GM18858 (cell line): Measurements from ENCODE around the gene ZNF674.
"Not testable (repeated sequence)": the region's sequence is repeated elsewhere in the genome, so short reads cannot be mapped to it uniquely, and the experiment has no call there.

Experiments used
- ATAC-seq: cut with Tn5 transposase; IDR thresholded peaks from one replicate; pipeline ENCODE4 v1.9.1; 2021; ENCODE audit not compliant: unreplicated experiment

The ZNF674 gene

DNA sequence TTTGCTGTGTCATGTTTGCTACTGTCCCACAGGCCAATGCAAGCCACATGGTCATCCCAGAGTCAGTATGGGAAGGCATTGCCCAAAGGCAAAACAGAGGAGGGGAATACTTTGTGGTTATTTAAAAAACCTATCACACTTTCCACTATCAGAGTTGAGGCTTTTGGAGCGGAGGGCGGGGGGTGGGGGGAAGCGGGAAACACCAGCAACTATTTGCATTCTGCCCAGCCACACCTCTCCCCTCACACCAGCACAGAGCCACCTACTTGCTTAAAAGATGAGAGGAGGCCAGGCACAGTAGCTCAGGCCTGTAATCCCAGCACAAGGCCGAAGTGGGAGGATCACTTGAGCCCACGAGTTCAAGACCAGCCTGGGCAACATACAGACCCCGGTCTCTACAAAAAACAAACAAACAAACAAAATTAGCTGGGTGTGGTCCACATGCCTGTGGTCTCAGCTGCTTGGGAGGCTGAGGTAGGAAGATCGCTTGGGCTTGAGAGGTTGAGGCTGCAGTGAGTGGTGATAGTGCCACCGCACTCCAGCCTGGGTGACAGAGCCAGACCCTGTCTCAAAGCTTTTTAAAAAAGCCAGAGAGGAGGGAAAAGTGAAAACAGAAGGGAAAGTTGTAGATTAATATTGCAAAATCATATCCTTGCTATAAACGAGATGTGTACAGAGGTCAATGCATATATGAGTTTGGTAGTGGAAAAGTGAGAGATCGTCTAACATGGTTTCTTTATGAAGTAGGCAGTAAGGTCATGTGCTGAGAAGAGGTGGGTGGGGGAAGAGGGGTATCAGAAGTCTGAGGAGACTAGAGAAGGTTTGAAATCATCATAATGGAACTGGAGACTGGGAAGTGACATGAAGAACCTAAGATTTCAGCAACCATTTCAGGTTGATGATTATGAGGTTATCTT is 26.5 kb upstream of the ZNF674 start:
- ATAC-seq = no peak

DNA sequence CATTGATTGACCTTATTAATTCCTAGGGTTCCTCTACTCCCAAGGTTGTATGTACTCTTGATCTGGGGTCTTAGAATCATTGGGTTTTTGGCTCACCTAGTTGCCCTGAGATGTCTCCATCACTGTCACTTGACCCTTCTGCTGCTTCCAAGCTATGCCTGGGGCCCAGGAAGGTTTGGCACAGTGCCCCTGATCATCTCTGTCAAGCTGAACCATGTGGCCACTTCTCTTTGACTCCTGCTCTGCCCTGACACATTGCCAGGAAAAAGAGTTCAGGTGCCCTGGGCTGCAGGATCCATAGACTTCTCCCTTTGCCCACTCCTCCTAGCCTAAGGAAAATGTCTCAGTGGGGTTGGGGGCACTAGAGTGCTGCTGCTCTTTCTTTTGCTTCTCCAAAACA is 24.4 kb upstream of the ZNF674 start:
- no peak for ATAC-seq

DNA sequence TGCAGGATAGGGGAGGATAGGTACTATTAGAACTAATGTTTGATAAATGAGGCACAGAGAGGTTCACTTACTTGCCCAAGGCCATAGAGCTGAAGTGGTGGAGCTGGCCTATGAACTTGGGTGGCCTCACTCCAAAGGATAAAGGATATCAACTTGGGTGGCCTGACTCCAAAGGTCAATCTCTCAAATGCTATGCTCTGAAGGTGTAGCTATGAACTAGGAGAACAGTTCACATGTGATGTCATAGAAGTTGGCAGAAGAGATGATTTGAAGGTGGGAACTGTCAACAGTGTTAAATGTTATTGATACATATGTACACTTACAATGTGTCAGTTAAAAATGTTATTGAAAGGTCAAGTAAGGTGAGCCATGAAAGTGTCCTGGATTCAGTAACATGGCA is 22.2 kb upstream of the ZNF674 start:
- no peak for ATAC-seq

DNA sequence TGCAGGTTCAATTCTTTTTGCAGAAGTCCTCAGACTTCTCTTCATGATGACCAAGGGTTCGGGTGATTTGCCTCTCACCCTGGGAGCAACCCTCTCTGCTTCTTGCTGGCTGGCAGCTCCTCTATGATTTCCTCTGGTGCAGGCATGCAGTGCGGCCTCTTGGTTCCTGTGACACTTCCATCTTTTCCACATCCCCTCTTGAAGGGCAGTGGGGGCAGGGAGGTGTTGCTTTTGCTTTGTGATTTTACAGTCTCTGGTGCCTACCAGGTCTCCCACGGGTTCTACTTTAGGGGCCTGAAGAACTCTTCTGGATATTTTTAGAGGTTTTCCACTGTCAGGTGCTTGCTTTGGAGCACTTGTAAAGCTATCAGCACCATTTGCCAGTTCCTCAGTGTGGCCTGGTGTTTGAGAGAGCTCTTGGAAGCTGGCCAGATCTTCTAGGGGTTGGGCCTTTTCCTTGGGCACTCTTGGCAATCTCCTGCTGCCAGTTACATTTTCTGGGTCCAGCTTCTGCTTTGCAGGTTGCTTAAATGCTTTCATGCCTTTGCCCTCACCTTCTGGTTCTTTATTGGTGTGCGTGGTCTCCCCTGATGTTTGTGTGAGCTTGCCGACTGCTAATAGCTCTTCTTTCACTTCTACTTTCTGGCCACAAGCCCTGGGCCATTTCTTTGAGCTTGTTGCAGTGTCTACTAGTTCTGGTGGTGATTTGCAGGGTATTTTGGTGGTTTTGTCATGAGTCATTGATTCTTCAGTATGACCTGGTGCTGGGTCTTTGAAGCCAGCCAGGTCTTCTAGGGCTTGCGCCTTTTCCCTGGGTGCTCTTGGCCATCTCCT is 16.8 kb upstream of the ZNF674 start:
- peak; percentile 99 for ATAC-seq

DNA sequence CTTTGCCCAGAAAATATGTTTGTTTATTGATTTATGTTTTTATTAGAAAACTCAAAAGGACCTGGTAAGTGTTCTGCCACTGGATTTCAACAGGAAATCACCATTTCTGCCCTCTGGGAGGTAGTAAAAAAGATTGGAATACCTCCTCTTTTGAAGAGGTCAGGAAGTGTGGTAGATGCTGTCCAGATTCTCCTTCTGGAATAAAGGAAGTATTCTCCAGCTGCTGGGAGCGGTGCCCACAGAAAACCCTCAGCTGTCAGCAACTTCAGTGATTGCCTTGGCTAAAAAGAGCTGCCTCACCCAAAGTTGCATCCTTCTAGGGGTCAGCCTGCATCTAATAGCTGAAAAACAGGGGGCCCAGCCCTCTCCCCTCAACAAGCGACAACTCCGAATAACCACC is 13.8 kb upstream of the ZNF674 start:
- no peak for ATAC-seq

DNA sequence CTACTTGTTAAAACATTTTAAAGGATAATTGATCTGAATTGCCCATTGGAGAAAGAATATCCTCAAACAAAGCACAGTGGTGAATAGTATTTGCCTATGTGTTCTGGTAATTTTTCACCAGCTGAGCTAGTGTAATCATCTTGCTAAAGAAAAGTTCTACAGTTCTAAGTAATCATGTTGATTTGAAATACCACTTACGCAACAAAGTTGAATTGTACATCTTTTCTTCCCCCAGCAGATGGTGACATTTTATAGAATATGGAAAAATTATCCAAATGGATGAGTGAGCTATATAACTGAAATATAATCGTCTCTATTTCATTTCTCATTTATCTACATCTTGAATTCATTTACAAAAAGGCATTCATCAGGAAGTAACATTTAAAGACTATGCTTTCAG is 9.7 kb upstream of the ZNF674 start:
- no peak for ATAC-seq

DNA sequence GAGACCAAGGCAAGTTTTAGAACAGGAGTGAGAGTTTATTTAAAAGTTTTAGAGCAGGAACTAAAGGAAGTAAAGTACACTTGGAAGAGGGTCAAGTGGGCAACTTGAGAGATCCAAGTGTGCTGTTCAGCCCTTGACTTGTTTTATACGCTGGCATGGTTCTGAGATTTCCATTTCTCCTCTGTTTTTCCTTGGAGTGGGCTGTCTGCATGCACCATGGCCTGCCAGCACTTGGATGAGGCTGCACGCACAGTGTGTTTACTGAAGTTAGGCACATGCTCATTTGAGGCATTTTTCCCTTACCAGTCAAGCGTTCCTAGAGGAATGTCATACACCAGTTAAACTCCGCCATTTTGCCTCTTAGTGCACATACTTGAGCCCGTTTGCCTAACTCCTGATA is 8.7 kb upstream of the ZNF674 start:
- no peak for ATAC-seq

DNA sequence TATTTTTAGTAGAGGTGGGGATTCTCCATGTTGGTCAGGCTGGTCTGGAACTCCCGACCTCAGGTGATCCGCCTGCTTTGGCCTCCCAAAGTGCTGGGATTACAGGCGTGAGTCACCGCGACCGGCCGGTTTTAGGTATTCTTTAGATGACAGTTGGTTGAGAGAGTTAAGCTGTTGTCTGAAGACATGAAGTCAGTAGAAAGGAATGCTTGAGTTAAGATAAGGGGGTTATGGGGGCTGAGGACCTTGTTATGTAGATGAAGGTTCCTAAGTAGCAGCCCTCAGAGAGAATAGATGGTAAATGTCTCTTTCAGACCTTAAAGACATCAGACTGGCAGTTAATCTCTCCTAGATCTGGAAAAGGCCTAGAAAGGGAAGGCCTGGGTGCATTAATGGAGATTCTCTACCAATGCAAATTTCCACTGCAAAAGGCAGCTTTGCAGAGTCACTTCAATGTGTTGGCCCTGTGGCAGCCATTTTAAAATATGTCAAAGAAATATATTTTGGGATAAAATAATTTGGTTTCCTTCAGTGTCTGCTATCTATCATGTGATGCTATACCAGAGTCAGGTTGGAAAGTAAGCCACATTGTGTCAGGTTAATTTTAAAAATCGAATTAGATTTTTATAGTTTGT is 6.4 kb upstream of the ZNF674 start:
- no peak for ATAC-seq

DNA sequence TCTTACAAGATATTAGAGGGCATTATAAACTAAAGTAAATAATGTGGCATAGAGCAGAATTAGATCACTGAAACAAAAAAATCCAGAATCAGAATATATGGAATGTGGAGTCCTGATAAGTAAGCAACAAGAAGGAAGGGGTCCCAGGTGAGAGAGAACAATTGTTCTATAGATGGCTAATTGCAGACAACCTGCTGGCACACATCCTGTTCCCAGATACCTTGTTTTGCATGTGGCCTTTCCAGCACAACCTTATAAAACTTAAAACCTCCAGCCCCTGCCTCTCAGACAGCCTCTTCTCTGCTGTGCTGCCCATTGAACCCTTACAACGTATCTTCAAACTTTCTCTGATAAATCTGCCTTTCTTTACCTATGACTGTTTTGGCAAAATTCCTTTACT is 4.7 kb upstream of the ZNF674 start:
- ATAC-seq = no peak

DNA sequence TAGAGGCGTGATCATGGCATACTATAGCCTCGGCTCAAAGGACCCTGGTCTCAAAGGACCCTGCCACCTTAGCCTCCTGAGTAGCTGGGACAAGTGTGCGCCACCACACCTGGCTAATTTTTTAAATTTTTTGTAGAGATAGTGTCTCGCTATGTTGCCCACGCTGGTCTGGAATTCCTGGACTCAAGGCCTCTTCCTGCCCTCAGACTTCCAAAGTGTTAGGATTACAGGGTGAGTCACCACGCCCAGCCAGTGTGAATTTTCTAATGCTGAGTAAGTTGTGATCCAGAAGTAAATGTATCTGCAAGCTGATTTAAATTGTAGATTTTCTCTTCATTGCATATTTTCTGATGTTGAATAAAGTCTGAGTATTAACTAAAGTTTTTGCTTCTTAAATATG is 2.6 kb upstream of the ZNF674 start:
- ATAC-seq = no peak

DNA sequence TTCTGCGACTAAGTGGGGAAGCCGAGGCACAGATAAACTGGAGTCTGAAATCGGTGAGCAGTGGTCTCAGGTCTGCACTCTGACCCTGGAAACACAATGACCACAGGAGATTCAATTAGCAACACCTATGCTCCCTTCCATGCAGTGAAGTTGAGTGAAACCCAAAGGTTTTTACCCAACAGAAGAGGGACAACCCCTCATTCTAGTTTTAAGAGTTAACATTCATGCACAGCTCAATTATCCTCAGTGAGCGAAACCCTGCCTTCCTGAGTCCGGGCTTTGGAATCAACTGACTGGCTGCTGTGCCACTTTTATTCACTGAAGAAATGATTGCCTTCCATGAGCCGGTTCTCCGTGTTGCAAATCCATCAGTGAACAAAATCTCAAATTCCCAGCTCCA is 694 bp downstream of the ZNF674 start:
- ATAC-seq = peak; percentile 40

DNA sequence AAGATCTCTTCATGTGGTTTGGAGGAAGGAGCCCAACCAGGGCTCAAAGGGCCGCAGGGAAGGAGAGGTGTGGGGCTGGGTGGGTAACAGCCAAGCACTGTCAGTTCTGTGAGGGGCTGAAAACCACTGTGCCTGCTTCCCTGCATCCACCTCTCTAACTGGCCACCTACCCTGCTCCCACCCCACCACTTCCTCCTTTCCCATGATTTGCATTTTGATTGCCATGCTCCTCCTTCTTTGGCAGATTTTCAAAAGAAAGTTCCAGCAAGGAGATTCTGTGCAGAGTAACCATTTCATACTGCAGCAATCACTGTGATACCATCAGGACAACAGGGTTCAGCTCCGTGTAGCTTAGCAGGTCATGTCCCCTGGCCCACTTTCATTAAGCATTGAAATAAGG is 1.8 kb downstream of the ZNF674 start:
- no peak for ATAC-seq

DNA sequence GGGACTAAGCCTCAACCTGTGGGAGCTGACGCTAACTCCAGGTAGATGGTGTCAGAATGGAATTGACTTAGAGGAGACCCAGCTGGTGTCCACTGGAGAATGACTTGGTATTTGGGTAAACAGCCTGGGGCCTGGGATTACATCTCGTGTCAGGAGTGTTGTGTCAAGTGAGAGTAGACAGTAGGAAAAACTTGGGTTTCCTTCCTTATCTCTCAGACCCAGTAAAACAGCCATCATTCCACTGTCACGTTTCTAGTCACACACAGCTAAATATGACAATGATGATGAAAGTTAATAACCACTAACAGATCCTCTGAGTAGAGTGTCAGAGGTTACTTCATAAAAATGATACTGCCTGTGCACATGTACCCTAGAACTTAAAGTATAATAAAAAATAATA is 13.8 kb downstream of the ZNF674 start:
- no peak for ATAC-seq

DNA sequence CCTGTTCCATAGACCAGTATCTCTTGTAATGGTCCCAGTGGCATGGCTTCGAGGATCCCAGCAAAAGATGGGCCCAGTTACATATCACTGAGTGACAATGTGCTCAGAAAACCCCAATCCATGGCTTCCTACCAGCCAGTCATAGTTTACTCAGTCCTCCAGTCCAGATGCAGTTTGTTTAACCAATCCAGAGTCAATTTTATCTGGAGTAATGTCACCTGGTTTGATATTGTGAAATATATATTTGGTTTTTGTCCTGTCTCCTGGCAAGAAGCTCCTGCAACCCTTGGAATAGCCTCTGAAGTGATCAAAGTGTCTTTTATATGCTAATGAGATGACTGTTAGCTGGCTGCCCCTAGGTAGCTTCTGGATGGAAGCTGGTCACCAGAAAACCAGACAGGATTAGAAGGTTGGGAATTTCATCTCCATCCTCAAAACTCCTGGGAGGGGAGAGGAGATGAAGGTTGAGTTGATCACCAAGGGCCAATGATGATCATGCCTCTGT is 14.8 kb downstream of the ZNF674 start:
- not testable (repeated sequence) for ATAC-seq

DNA sequence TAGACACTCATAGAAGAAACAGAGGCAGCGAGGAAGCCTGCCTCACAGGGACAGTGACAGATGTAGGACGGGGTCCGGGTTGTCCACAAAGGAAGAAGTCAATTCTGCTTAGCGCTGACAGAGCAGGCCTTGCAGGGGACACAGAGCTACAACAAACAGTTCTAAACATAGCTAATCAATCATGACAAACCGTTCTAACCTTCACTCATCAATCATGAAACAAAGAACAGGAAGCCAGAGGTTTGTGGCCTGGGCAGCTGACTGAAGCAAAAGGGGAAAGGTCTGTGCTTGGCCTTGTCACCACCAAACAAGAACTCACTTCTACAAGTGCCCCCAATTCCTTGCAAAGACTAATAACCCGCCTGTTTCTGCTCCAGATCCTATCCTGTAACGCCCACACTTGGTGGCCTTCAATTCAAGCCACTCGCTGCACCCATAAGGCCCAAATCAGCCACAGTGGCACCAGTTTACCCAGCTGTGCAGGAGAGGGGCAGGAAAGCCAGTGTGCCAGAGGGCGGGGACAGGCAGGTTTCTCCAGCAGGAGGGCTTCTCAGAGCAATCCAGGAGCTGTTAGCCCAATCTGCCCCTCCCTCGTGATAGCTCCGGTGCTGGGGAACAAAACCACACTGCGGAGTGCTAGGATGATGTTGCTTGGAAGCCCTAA is 15.3 kb downstream of the ZNF674 start:
- ATAC-seq = not testable (repeated sequence)

DNA sequence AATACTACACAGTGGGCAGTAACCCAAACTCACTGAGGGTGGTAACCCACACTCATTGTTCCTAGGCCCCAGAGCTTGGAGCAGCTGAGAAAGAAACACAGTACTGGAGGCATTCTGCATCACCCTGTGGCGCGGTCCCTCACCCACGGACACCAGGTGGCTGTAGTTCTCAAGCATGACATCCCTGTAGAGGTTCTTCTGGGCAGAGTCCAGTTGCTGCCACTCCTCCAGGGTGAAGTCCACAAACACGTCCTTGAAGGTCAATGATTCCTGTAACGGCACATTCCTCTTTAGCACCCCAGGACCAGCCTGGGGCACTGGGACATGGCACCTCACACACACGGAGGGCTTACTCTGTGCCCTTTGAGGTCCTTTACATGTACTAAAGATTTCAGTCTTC is 16.6 kb downstream of the ZNF674 start:
- ATAC-seq = not testable (repeated sequence)

DNA sequence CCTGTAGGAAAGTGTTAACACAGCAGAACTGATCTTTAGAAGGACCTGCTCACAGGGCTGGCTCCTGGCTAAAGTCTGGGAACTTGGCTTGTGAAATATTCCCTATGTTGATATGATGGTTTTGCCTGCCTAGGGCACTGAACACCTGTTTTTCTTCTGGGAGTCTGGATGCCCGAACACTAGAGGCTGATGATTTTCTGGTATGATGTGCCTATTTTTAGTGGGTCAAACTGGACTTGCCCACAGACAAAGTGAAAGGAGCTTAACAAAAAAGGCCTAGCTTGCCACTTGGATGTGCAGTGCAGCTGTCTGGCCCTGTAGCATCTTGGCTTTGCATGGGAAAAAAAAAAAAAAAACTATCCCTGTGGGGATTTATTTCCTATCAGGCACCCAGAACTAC is 39.1 kb downstream of the ZNF674 start:
- ATAC-seq = no peak

DNA sequence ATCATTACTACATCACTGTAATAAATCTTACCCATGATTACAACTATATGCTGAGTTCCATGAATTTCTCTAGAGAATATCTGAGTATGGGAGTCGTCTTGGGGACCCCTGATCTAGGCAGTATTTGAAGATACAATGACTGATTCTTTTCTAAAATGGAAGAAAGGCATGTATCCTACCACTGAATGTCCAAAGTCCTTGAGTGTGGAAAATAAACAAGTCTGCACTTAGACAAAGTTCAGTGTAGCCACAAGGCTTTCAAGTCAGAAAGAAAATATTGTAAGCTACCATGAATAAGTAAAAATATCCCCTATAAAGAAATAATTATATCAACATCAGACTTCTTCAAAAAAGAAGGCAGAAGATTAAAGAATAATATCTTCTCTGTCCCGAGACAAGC is 42.4 kb downstream of the ZNF674 start:
- no peak for ATAC-seq

DNA sequence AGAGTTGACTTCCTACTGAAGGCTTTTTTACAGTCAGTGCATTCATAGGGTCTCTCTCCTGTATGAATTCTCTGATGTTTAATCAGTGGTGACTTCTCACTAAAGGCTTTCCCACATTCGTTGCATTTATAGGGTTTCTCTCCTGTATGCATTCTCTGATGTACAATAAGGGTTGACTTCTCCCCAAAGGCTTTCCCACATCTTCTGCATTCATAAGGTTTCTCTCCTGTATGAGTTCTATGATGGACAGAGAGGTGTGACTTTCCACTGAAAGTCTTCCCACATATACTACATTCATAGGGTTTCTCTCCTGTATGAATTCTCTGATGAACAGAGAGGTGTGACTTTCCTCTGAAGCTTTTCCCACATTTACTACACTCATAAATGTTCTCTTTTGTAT is 45.2 kb downstream of the ZNF674 start:
- no peak for ATAC-seq

DNA sequence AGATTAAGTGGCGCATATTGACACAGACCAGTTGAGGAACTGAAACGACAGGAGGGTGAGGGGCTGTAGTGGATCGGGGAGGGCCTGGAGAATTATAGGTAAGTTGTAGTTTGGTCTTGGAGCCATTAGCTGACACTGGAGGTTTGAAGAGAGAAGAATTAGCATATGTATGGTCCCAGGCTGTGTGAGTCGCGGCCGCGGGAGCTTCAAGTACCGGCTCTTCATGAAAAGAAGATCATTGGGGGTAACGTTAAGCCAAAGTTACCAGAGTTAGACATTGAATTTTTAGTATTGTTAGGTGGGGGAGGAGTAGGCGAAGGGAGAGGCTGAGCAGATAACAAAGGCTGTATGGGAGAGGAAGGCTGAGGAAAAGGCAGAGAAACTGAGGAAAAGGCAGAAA is 56.5 kb downstream of the ZNF674 start:
- no peak for ATAC-seq

DNA sequence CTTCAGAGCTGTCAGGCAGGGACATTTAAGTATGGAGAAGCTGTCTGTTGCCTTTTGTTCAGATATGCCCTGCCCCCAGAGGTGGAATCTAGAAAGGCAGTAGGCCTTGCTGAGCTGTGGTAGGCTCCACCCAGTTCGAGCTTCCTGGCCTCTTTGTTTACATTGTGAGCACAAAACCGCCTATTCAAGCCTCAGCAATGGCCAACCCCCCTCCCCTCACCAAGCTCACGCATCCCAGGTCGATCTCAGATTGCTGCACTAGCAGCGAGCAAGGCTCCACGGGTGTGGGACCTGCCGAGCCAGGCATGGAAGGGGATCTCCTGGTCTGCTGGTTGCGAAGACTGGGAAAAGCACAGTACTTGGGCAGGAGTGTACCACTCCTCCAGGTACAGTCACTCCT is 59.3 kb downstream of the ZNF674 start:
- no peak for ATAC-seq
